H1 (cell line): ENCODE data around the gene ATP5MC2. TPM values are rescaled to one million over a fixed set of nuclear protein-coding genes. Genes with fewer than 3 reads are reported as not detected.
A peak's percentile ranks its signal among the peaks of the same experiment; 100 is the strongest.

Experiments
- CTCF ChIA-PET: fragments of 300-600 bp; sonication (Branson Sonifier 250); formaldehyde crosslinking; loops from one replicate; lab custom pipeline; 2021; ENCODE audit not compliant: partially characterized antibody; lab: Charles Lee
- POLR2A ChIA-PET: fragments of 300-600 bp; sonication (Branson Sonifier 250); formaldehyde crosslinking; loops from one replicate; lab custom pipeline; 2021; ENCODE audit warnings: inconsistent platforms; ENCODE audit not compliant: partially characterized antibody; lab: Charles Lee
- DNase-seq, 2 experiments: peaks; one replicate each; pipeline versions ENCODE4 v3.0.0 to v3.0.0-alpha.2; 2010 to 2022; ENCODE audit warnings: low spot score in 2 of 2, low read depth in 1 of 2, mixed read lengths in 1 of 2
- FAIRE-seq: peaks from 2 replicates; lab custom pipeline; 2011; peaks lifted over from hg19 to GRCh38; lab: Jason Lieb, UNC
- H2AFZ ChIP-seq: 2 replicates; pipeline ENCODE4 v1.8.1; 2012; ENCODE audit warnings: low read length, inconsistent platforms
- H2AK5ac ChIP-seq: 2 replicates; pipeline ENCODE4 v1.6.1; 2013; ENCODE audit warnings: low read depth, low read length
- H2BK120ac ChIP-seq: replicated peaks from 2 replicates; pipeline ENCODE3; 2013; ENCODE audit warnings: low read depth, low read length, inconsistent platforms
- H2BK12ac ChIP-seq: 2 replicates; pipeline ENCODE4 v1.6.1; 2013; ENCODE audit warnings: low read depth, low read length
- H2BK15ac ChIP-seq: 2 replicates; pipeline ENCODE4 v1.6.1; 2013; ENCODE audit warnings: low read length
- H2BK20ac ChIP-seq: 2 replicates; pipeline ENCODE4 v1.6.1; 2013; ENCODE audit warnings: low read length
- H2BK5ac ChIP-seq: 2 replicates; pipeline ENCODE4 v1.6.1; 2013; ENCODE audit warnings: low read depth, low read length
- H3K14ac ChIP-seq: 2 replicates; pipeline ENCODE4 v1.6.1; 2013; ENCODE audit warnings: inconsistent platforms; ENCODE audit not compliant: insufficient read length
- H3K18ac ChIP-seq: 2 replicates; pipeline ENCODE4 v1.6.1; 2013; ENCODE audit warnings: low read length; ENCODE audit errors: extremely low read depth
- H3K23ac ChIP-seq: 2 replicates; pipeline ENCODE4 v1.6.1; 2013; ENCODE audit warnings: inconsistent platforms; ENCODE audit not compliant: insufficient read length
- H3K23me2 ChIP-seq: 2 replicates; pipeline ENCODE4 v1.6.1; 2013; ENCODE audit warnings: low read depth, low read length
- H3K27ac ChIP-seq: 2 replicates; pipeline ENCODE4 v1.6.1; 2011; ENCODE audit warnings: low read depth, low read length, inconsistent platforms
- H3K27me3 ChIP-seq, 4 experiments: replicated peaks in 1 of 4; 1 replicate in 1 of 4; 2 replicates in 3 of 4; pipeline versions ENCODE4 v1.6.1 to v1.8.1; 2011 to 2013; ENCODE audit warnings: low read length in 3 of 4, mild to moderate bottlenecking in 3 of 4, inconsistent platforms in 2 of 4, mixed read lengths in 2 of 4, moderate library complexity in 1 of 4; ENCODE audit not compliant: control insufficient read depth in 3 of 4, insufficient read depth in 3 of 4; ENCODE audit errors: extremely low read depth in 1 of 4
- H3K36me3 ChIP-seq, 4 experiments: 2 replicates each; pipeline versions ENCODE4 v1.6.1 to v1.8.1; 2011 to 2013; ENCODE audit warnings: mild to moderate bottlenecking in 4 of 4, low read length in 3 of 4, moderate library complexity in 2 of 4, control low read depth in 1 of 4, inconsistent platforms in 1 of 4; ENCODE audit not compliant: insufficient read depth in 4 of 4, control insufficient read depth in 2 of 4
- H3K4ac ChIP-seq: replicated peaks from 2 replicates; pipeline ENCODE3; 2013; ENCODE audit warnings: low read length, low read depth, mixed read lengths, inconsistent platforms; ENCODE audit not compliant: insufficient read length
- H3K4me1 ChIP-seq, 4 experiments: replicated peaks in 1 of 4; 1 replicate in 1 of 4; 2 replicates in 3 of 4; pipeline versions ENCODE4 v1.6.1 to v1.8.1; 2011 to 2013; ENCODE audit warnings: low read length in 3 of 4, inconsistent platforms in 2 of 4, mixed read lengths in 1 of 4; ENCODE audit not compliant: insufficient read depth in 4 of 4, control insufficient read depth in 3 of 4
- H3K4me2 ChIP-seq, 2 experiments: 2 replicates each; pipeline versions ENCODE4 v1.6.1 to v1.8.1; 2011 to 2013; ENCODE audit warnings: low read depth in 2 of 2, low read length in 2 of 2, control low read depth in 1 of 2, inconsistent platforms in 1 of 2, mild to moderate bottlenecking in 1 of 2; ENCODE audit not compliant: insufficient read depth in 1 of 2
- H3K4me3 ChIP-seq, 4 experiments: fragments of 200-600, 300-600 bp in 1 of 4; sonication (generic), shearing (Covaris generic), sonication (Bioruptor Twin) in 1 of 4; 2 replicates each; pipeline versions ENCODE4 v1.5.1 to v1.8.1; 2011 to 2016; ENCODE audit warnings: low read length in 4 of 4, low read depth in 3 of 4, control low read depth in 2 of 4, inconsistent platforms in 2 of 4, mild to moderate bottlenecking in 2 of 4, mixed read lengths in 1 of 4, moderate library complexity in 1 of 4; ENCODE audit not compliant: insufficient read depth in 2 of 4; ENCODE audit errors: extremely low read depth in 1 of 4
- H3K56ac ChIP-seq: replicated peaks from 2 replicates; pipeline ENCODE3; 2013; ENCODE audit warnings: low read depth, mild to moderate bottlenecking, mixed read lengths, low read length, inconsistent platforms; ENCODE audit not compliant: insufficient read length
- H3K79me1 ChIP-seq: 2 replicates; pipeline ENCODE4 v1.6.1; 2013; ENCODE audit warnings: low read depth, low read length, control low read depth
- H3K79me2 ChIP-seq, 2 experiments: 2 replicates each; pipeline versions ENCODE4 v1.6.1 to v1.8.1; 2012 to 2013; ENCODE audit warnings: low read length in 2 of 2, mild to moderate bottlenecking in 2 of 2, inconsistent platforms in 1 of 2; ENCODE audit not compliant: insufficient read depth in 2 of 2, control insufficient read depth in 1 of 2
- H3K9ac ChIP-seq, 4 experiments: replicated peaks in 1 of 4; 1 replicate in 1 of 4; 2 replicates in 3 of 4; pipeline versions ENCODE4 v1.6.1 to v1.8.1; 2011 to 2013; ENCODE audit warnings: low read depth in 3 of 4, low read length in 3 of 4, control low read depth in 2 of 4, mild to moderate bottlenecking in 2 of 4, moderate library complexity in 2 of 4, inconsistent platforms in 1 of 4; ENCODE audit errors: extremely low read depth in 1 of 4
- H3K9me3 ChIP-seq, 2 experiments: 2 replicates each; pipeline versions ENCODE4 v1.6.1 to v1.8.1; 2012 to 2013; ENCODE audit warnings: mild to moderate bottlenecking in 2 of 2, moderate library complexity in 2 of 2, control low read depth in 1 of 2, inconsistent platforms in 1 of 2, low read depth in 1 of 2, low read length in 1 of 2, mixed read lengths in 1 of 2; ENCODE audit not compliant: insufficient read depth in 2 of 2
- H4K20me1 ChIP-seq, 2 experiments: replicated peaks in 1 of 2; 2 replicates each; pipeline versions ENCODE3 to v1.8.1; 2011 to 2013; ENCODE audit warnings: inconsistent platforms in 2 of 2, low read length in 2 of 2, mild to moderate bottlenecking in 1 of 2; ENCODE audit not compliant: insufficient read depth in 2 of 2, control insufficient read depth in 1 of 2
- H4K5ac ChIP-seq: 2 replicates; pipeline ENCODE4 v1.6.1; 2013; ENCODE audit warnings: low read length, low read depth, mixed read lengths, inconsistent platforms; ENCODE audit not compliant: insufficient read length
- H4K8ac ChIP-seq: 2 replicates; pipeline ENCODE4 v1.8.0; 2013; ENCODE audit warnings: mild to moderate bottlenecking, moderate library complexity, low read length, inconsistent platforms; ENCODE audit not compliant: insufficient read depth; ENCODE audit errors: extremely low read depth
- H4K91ac ChIP-seq: replicated peaks from 2 replicates; pipeline ENCODE3; 2013; ENCODE audit warnings: low read length, mixed read lengths, inconsistent platforms; ENCODE audit not compliant: insufficient read length
- BCL11A ChIP-seq, 2 experiments: IDR thresholded peaks; one replicate each; pipeline ENCODE4 v1.6.1; 2011; ENCODE audit warnings: low read depth in 2 of 2, low read length in 2 of 2, mild to moderate bottlenecking in 2 of 2
- CBX8 ChIP-seq: fragments of 300-800, 300-1000 bp; sonication (generic); IDR thresholded peaks from 2 replicates; pipeline ENCODE4 v1.7.1; 2016; ENCODE audit warnings: low read depth, low read length, borderline replicate concordance
- CTBP2 ChIP-seq: IDR thresholded peaks from 2 replicates; pipeline ENCODE4 v1.7.0; 2011; ENCODE audit warnings: borderline replicate concordance, mild to moderate bottlenecking, moderate library complexity, mixed read lengths, low read length; ENCODE audit not compliant: insufficient read depth, insufficient read length
- E2F6 ChIP-seq: IDR thresholded peaks from 2 replicates; pipeline ENCODE4 v1.6.1; 2012; ENCODE audit warnings: inconsistent platforms
- EP300 ChIP-seq, 2 experiments: IDR thresholded peaks; 1 replicate in 1 of 2; 2 replicates in 1 of 2; pipeline ENCODE4 v1.6.1; 2011 to 2012; ENCODE audit warnings: low read depth in 2 of 2, low read length in 2 of 2, mild to moderate bottlenecking in 2 of 2, borderline replicate concordance in 1 of 2, inconsistent platforms in 1 of 2, moderate library complexity in 1 of 2
- MAFK ChIP-seq: IDR thresholded peaks from 2 replicates; pipeline ENCODE4 v1.6.1; 2012; ENCODE audit warnings: low read depth, mild to moderate bottlenecking, improper control_type of control experiment, low read length
- MAX ChIP-seq: IDR thresholded peaks from 2 replicates; pipeline ENCODE4 v1.6.1; 2012; ENCODE audit warnings: inconsistent platforms
- RAD21 ChIP-seq, 2 experiments: IDR thresholded peaks in 1 of 2; conservative IDR thresholded peaks in 1 of 2; 2 replicates each; pipeline ENCODE4 v1.6.1; 2011; ENCODE audit warnings: low read depth in 2 of 2, low read length in 2 of 2, improper control_type of control experiment in 1 of 2, inconsistent platforms in 1 of 2, mild to moderate bottlenecking in 1 of 2, moderate library complexity in 1 of 2
- RBBP5 ChIP-seq: IDR thresholded peaks from 2 replicates; pipeline ENCODE4 v1.7.1; 2012; ENCODE audit warnings: low read depth, mild to moderate bottlenecking, inconsistent platforms, low read length, moderate library complexity, borderline replicate concordance
- SIX5 ChIP-seq: IDR thresholded peaks from 2 replicates; pipeline ENCODE4 v1.6.1; 2011; ENCODE audit warnings: mild to moderate bottlenecking, low read depth, low read length
- TAF7 ChIP-seq: optimal IDR thresholded peaks from 2 replicates; pipeline ENCODE3; 2011; ENCODE audit warnings: low read depth, mild to moderate bottlenecking, inconsistent platforms, low read length, moderate library complexity, borderline replicate concordance
- YY1 ChIP-seq: IDR thresholded peaks from 2 replicates; pipeline ENCODE4 v1.6.1; 2011; ENCODE audit warnings: low read depth, mild to moderate bottlenecking, low read length
- WGBS, 2 experiments: shearing (Covaris generic) in 1 of 2; methylation state at CpG; one replicate each; pipeline versions ENCODE4 v1.1.6 to v1.1.7; 2013 to 2015; ENCODE audit warnings: low lambda C conversion rate in 2 of 2, mixed read lengths in 2 of 2, inconsistent platforms in 1 of 2, low coverage in 1 of 2, missing lambda C conversion rate in 1 of 2; ENCODE audit not compliant: insufficient replicate concordance in 2 of 2, insufficient coverage in 1 of 2, insufficient read length in 1 of 2; ENCODE audit errors: extremely low coverage in 1 of 2, missing lambda C conversion rate in 1 of 2; 5-methylcytosine and 5-hydroxymethylcytosine counted together
- polyA plus RNA-seq, 7 experiments: library from polyadenylated mRNA; depleted of rRNA in 3 of 7; stranded (reverse) in 5 of 7; unstranded in 2 of 7; fragments of >200 nt in 5 of 7; fragments of 200-250 nt in 2 of 7; gene quantifications; 1 replicate in 5 of 7; 2 replicates in 1 of 7; 4 replicates in 1 of 7; pipeline versions ENCODE4 v1.2.1 to v1.2.3, GENCODE V29; 2011 to 2013; ENCODE audit warnings: missing spikeins in 2 of 7, mixed read lengths in 2 of 7
- total RNA-seq: library from RNA; stranded (reverse); fragmentation: NEBNext Ultra II Directional; extraction: Animal tissue kit (Norgen Biotek cat#: 25700); gene quantifications from 2 replicates; pipeline ENCODE4 v1.2.1, GENCODE V29; 2021

Gene ATP5MC2
- total and polyA plus RNA-seq, 2 of the 8 experiments (the other 6 are each of a cell fraction or from before 2014, with no cell fraction given) = 408 to 952 TPM

GRCh38 chr12:53688134-53688533 is 12.3 kb upstream of the ATP5MC2 start:
- POLR2A ChIA-PET = interaction anchor here (11.9 kb wide), 1 partner anchor 10 kb away, joined by 109 read pairs; the partner anchor contains the start of gene ATP5MC2
- H4K5ac ChIP-seq = no peak overlapping the region
- H4K91ac ChIP-seq = no peak overlapping the region
- no peaks in the 10 kb centered on the region for H4K20me1 ChIP-seq
- H2BK120ac ChIP-seq = no peak overlapping the region
- H3K36me3 ChIP-seq = no peaks in the 10 kb centered on the region
- peaks cover 0 to 3% (median 0%) of the 10 kb centered on the region in 4 experiments; a peak in 1 of 7 replicates for H3K4me1 ChIP-seq
- no peak overlapping the region for H4K8ac ChIP-seq
- no peak overlapping the region for H2BK5ac ChIP-seq
- no peak overlapping the region for H2BK15ac ChIP-seq
- H3K18ac ChIP-seq = no peak overlapping the region
- H3K4ac ChIP-seq = no peak overlapping the region
- no peak overlapping the region for H3K4me2 ChIP-seq
- no peak overlapping the region for H2AFZ ChIP-seq
- no peaks in the 10 kb centered on the region for H3K9me3 ChIP-seq
- peak overlapping the region; percentile 14; the same call in 1 of the 2 replicates for H2BK12ac ChIP-seq
- no peak overlapping the region for H3K27ac ChIP-seq
- no peak overlapping the region for H3K14ac ChIP-seq
- no peaks in the 10 kb centered on the region for H3K79me2 ChIP-seq
- no peak overlapping the region for H2BK20ac ChIP-seq
- 88% methylated on average over 4 of the region's 4 CpGs; no CpG with 5 or more reads in 1 of the 2 experiments for WGBS, 2 experiments
- no peak overlapping the region for H3K4me3 ChIP-seq
- H3K79me1 ChIP-seq = no peaks in the 10 kb centered on the region
- DNase-seq = no peak
- no peak overlapping the region for H3K23ac ChIP-seq
- CTCF ChIA-PET = interaction anchor here (0.8 to 6.1 kb wide), 6 partner anchors 10 to 72 kb away, joined by 3 to 46 read pairs (median 4); no protein-coding TSS in a partner anchor
- no peak overlapping the region for H2AK5ac ChIP-seq
- no peaks in the 10 kb centered on the region for H3K27me3 ChIP-seq
- no peak for FAIRE-seq
- H3K56ac ChIP-seq = no peak overlapping the region
- H3K23me2 ChIP-seq = no peaks in the 10 kb centered on the region
- H3K9ac ChIP-seq = no peak overlapping the region
- TF ChIP-seq SIX5 (no peak), E2F6 (no peak), MAFK (no peak), TAF7 (no peak), RAD21 (IDR thresholded peaks at IDR 0.05 in 1 of 2, conservative IDR thresholded peaks at IDR 0.05 in 1 of 2; ENCODE audit: low read depth in 2 of 2, low read length in 2 of 2) (no peak), MAX (no peak), CBX8 (no peak), YY1 (no peak), BCL11A (IDR thresholded peaks at IDR 0.05; ENCODE audit: low read depth in 2 of 2, low read length in 2 of 2) (no peak), CTBP2 (no peak), EP300 (IDR thresholded peaks at IDR 0.05; ENCODE audit: borderline replicate concordance in 1 of 2, low read depth in 2 of 2, low read length in 2 of 2) (no peak), RBBP5 (no peak)
